ENCODE results near the gene TBRG1. TPM values are rescaled to one million over a fixed set of nuclear protein-coding genes. Genes with fewer than 3 reads are reported as not detected.

Gene TBRG1
- total RNA-seq, 2 experiments from 2014 or later: 30.0 to 34.0 TPM

DNA sequence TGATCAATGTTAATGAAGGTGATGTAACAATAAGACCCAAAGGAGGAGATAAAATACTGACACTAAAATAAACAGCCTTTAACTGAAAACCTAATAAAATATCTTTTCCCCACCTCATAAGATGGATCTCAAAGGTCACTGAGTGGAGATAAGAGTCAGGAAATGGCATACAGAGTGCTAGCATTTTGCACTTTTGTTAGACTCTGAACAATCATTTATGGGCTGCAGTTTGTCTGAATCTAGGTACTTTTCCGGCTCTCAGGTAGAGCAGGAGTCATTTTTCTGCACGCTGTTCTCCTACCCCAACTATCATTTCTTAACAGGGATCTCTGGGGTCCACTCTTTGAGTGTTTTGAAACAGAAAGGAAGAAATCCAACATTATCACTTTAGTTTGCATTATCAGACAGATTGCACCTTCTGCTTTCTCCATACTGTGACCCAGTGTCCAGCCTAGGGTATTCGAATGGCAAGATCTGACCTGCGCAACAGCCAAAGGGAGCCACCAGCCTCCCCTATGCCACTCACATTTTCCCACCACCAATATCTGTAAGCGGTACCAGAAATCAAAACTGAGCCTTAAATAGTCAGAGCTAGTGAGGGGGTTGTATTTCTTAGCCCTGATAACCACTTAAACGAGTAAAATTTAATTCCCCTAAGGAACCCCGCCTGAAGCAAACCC lies 50.0 kb downstream of the TBRG1 start:
- peak overlapping the region; percentile 86 for H3K4me2 ChIP-seq (ENCODE audit: low read length)
- intact Hi-C loops (cut with micrococcal nuclease; ENCODE audit: unreplicated experiment): loop anchor here (2.0 kb wide), 1 partner anchor 282 kb away; the partner anchor contains the start of gene CCDC15
- no peaks in the 10 kb centered on the region for H3K36me3 ChIP-seq (ENCODE audit: insufficient read depth, low read length)
- no peaks in the 10 kb centered on the region for H3K79me2 ChIP-seq (ENCODE audit: insufficient read depth, low read depth, low read length)
- H3K9me2 ChIP-seq (ENCODE audit: insufficient read depth, low read length): no peaks in the 10 kb centered on the region
- BruUV-seq (replicated peaks): no TSS peak
- H4K20me1 ChIP-seq (ENCODE audit: insufficient read depth, low read length): no peaks in the 10 kb centered on the region
- H3K9me3 ChIP-seq (ENCODE audit: low read length): peaks cover 5% of the 10 kb centered on the region; the same call in 1 of the 2 replicates
- DNase-seq (ENCODE audit: low spot score): peak; percentile 11
- CTCF ChIA-PET (ENCODE audit: unreplicated experiment): no interaction called here
- POLR2A ChIA-PET: interaction anchor here (0.8 to 2.4 kb wide), 7 partner anchors 9 to 281 kb away, joined by 3 to 9 read pairs (median 4); no protein-coding TSS in a partner anchor
- peak overlapping the region; percentile 79 for H3K4me3 ChIP-seq (ENCODE audit: low read depth, low read length, poor library complexity, severe bottlenecking)
- peak overlapping the region; percentile 21 for H3K27ac ChIP-seq (ENCODE audit: low read depth, low read length, poor library complexity, severe bottlenecking)
- TF ChIP-seq EZH2phosphoT487 (IDR thresholded peaks at IDR 0.05; ENCODE audit: borderline replicate concordance, low read depth, low read length): no peak
- no peak for TF ChIP-seq CTCF (conservative IDR thresholded peaks at IDR 0.05; ENCODE audit: low read length)
- peak overlapping the region; percentile 86 for H2AFZ ChIP-seq (ENCODE audit: low read length)
- H3K4me1 ChIP-seq (ENCODE audit: insufficient read depth, low read length, poor library complexity, severe bottlenecking): peaks cover 45% of the 10 kb centered on the region

GRCh38 chr11:124673333-124674167 lies 50.9 kb downstream of the TBRG1 start, which contains the start of the genes SIAE and SPA17:
Gene SIAE, minus strand, starts transcription at chr11:124673739. Its CDS starts 31 bp downstream, at chr11:124673708.
Gene SPA17, plus strand, starts transcription at chr11:124673904. Its CDS starts 1,361 bp downstream, at chr11:124675265.
- H3K4me1 ChIP-seq (ENCODE audit: insufficient read depth, low read length, poor library complexity, severe bottlenecking): peaks cover 45% of the 10 kb centered on the region
- no peaks in the 10 kb centered on the region for H3K36me3 ChIP-seq (ENCODE audit: insufficient read depth, low read length)
- POLR2A ChIA-PET: interaction anchor here (0.6 to 2.4 kb wide), 12 partner anchors 10 to 1588 kb away, joined by 3 to 9 read pairs (median 3); partner anchors contain the start of gene MSANTD2
- H3K9me3 ChIP-seq (ENCODE audit: low read length): peaks cover 5% of the 10 kb centered on the region; the same call in 1 of the 2 replicates
- TF ChIP-seq EZH2phosphoT487 (IDR thresholded peaks at IDR 0.05; ENCODE audit: borderline replicate concordance, low read depth, low read length): no peak
- TF ChIP-seq CTCF (conservative IDR thresholded peaks at IDR 0.05; ENCODE audit: low read length): no peak
- intact Hi-C loops (cut with micrococcal nuclease; ENCODE audit: unreplicated experiment): loop anchor here (2.0 kb wide), 1 partner anchor 281 kb away; the partner anchor contains the start of gene CCDC15
- peak; percentile 93 for DNase-seq (ENCODE audit: low spot score)
- CTCF ChIA-PET (ENCODE audit: unreplicated experiment): no interaction called here
- no peaks in the 10 kb centered on the region for H3K79me2 ChIP-seq (ENCODE audit: insufficient read depth, low read depth, low read length)
- no TSS peak for BruUV-seq (replicated peaks)
- H4K20me1 ChIP-seq (ENCODE audit: insufficient read depth, low read length): no peaks in the 10 kb centered on the region
- H3K4me3 ChIP-seq (ENCODE audit: low read depth, low read length, poor library complexity, severe bottlenecking): peak within 1 kb of the TSS; percentile 79
- H2AFZ ChIP-seq (ENCODE audit: low read length): peak within 1 kb of the TSS; percentile 86
- H3K9me2 ChIP-seq (ENCODE audit: insufficient read depth, low read length): no peaks in the 10 kb centered on the region
- H3K27ac ChIP-seq (ENCODE audit: low read depth, low read length, poor library complexity, severe bottlenecking): peak within 1 kb of the TSS; percentile 30
- peak within 1 kb of the TSS; percentile 86 for H3K4me2 ChIP-seq (ENCODE audit: low read length)
